HG03378 (cell line): ENCODE results near the gene BCL6.
A peak's percentile ranks its signal among the peaks of the same experiment; 100 is the strongest.

ENCODE experiments used
- ATAC-seq: cut with Tn5 transposase; IDR thresholded peaks from one replicate; pipeline ENCODE4 v1.9.1; 2021; ENCODE audit warnings: mild to moderate bottlenecking, moderate library complexity; ENCODE audit not compliant: unreplicated experiment

The BCL6 gene

GRCh38 chr3:187745201-187746058 is at the start of gene BCL6:
TSS of gene BCL6 (minus strand) at chr3:187745468. CDS start at chr3:187733693, 11,775 bp downstream.
- ATAC-seq = peak; percentile 78

GRCh38 chr3:187794731-187795130 is 49.5 kb upstream of the BCL6 start:
- ATAC-seq = no peak

- ATAC-seq = no peak
These were observed 48.4 kb upstream of the BCL6 start for GRCh38 chr3:187793618-187794017.

- no peak for ATAC-seq
These were observed 47.3 kb upstream of the BCL6 start for GRCh38 chr3:187792521-187792920.

- ATAC-seq = no peak
These were observed 44.6 kb upstream of the BCL6 start for GRCh38 chr3:187789872-187790271.

- ATAC-seq = no peak
These were observed 44.0 kb upstream of the BCL6 start for GRCh38 chr3:187788984-187789857.

GRCh38 chr3:187783098-187783497 is 37.8 kb upstream of the BCL6 start:
- ATAC-seq = no peak

- ATAC-seq = no peak
These were observed 36.7 kb upstream of the BCL6 start for GRCh38 chr3:187782006-187782405.

- ATAC-seq = no peak
These were observed 35.7 kb upstream of the BCL6 start for GRCh38 chr3:187781001-187781400.

GRCh38 chr3:187778726-187779125 is 33.5 kb upstream of the BCL6 start:
- no peak for ATAC-seq

- ATAC-seq = peak; percentile 50
These were observed 32.2 kb upstream of the BCL6 start for GRCh38 chr3:187777331-187777941.

- ATAC-seq = no peak
These were observed 30.3 kb upstream of the BCL6 start for GRCh38 chr3:187775549-187775948.

- ATAC-seq = no peak
These were observed 29.0 kb upstream of the BCL6 start for GRCh38 chr3:187774185-187774789.

GRCh38 chr3:187773233-187774184 is 28.2 kb upstream of the BCL6 start:
- peak; percentile 73 for ATAC-seq

GRCh38 chr3:187770224-187770623 is 25.0 kb upstream of the BCL6 start:
- ATAC-seq = peak; percentile 65

- ATAC-seq = peak; percentile 13
These were observed 24.5 kb upstream of the BCL6 start for GRCh38 chr3:187769771-187770170.

- no peak for ATAC-seq
These were observed 22.2 kb upstream of the BCL6 start for GRCh38 chr3:187767266-187768012.

GRCh38 chr3:187765342-187765741 is 20.1 kb upstream of the BCL6 start:
- no peak for ATAC-seq
